ENCODE results near the gene CDH6. TPM values are rescaled to one million over a fixed set of nuclear protein-coding genes. Genes with fewer than 3 reads are reported as not detected.

CDH6 gene
- 0.66 TPM for total RNA-seq
- 0.87 TPM for polyA plus RNA-seq
- long read RNA-seq, donor 1 = 0 reads
- long read RNA-seq, donor 2 = 0 reads
- long read RNA-seq, donor 3 = 0 reads
- long read RNA-seq, donor 4 = 0 reads
- long read RNA-seq, donor 5, full-length matches to known transcripts = 2 of 2 reads
- long read RNA-seq, donor 5, partial matches to known transcripts = 0 of 2 reads
- long read RNA-seq, donor 5, other reads (novel, unspliced or antisense) = 0 of 2 reads
- long read RNA-seq, donor 6 = 0 reads
- long read RNA-seq, donor 7 = 0 reads
- long read RNA-seq, donor 8, full-length matches to known transcripts = 1 of 1 reads
- long read RNA-seq, donor 8, partial matches to known transcripts = 0 of 1 reads
- long read RNA-seq, donor 8, other reads (novel, unspliced or antisense) = 0 of 1 reads
- long read RNA-seq, donor 9 = 0 reads
- long read RNA-seq, donor 10 = 0 reads

DNA sequence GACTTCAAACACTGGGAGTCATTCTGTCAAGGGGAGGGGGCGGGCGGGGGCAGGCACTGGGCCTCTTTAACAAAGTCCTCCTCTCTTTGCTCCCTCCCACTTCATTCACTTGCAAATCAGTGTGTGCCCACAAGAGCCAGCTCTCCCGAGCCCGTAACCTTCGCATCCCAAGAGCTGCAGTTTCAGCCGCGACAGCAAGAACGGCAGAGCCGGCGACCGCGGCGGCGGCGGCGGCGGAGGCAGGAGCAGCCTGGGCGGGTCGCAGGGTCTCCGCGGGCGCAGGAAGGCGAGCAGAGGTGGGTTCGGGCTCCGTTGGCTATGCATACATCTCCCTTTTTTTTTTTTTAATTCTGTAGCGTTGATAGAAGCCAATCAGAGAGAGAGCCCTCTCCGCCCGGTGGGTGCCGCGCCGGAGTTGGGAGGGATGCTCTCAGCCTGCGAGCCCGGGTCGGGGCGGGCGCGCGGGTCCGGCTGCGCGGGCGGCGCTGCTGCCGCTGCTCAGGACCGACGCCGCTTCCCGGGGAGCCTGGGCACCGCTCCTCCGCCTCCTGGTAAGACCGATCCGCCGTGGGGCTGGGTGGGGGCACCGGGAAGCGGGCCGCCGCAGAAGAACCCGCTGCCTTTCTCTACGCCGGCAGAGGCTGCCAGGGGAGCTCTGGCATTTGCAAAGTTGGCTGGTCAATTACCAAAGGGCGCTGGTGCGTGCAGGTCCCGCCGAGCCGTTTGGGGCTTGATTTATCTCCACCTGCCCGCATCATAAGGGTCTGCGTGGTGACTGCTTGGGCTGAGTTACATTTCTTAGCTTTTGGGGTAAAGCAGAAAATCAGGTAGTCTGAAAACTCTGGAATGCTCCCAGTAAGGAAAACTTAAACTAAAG is at the start of gene CDH6:
CDH6 (plus strand) TSS at position 96 of the 877 bp plus-strand sequence. CDS start 73,788 bp downstream, outside the sequence.
- Histone ChIP-seq H3K27me3 (ENCODE audit: control insufficient read depth in 2 of 2, insufficient read depth in 1 of 2, low read length in 1 of 2) (peaks cover 23 to 49% of the 10 kb centered on the region in 2 donors), H3K9me3 (ENCODE audit: control insufficient read depth in 2 of 2, insufficient read depth in 1 of 2, low read length in 1 of 2) (no peaks in the 10 kb centered on the region), H3K4me1 (ENCODE audit: control insufficient read depth in 2 of 2, insufficient read depth in 2 of 2, low read length in 2 of 2) (no peaks in the 10 kb centered on the region), H3K36me3 (ENCODE audit: control insufficient read depth in 2 of 2, insufficient read depth in 2 of 2, low read length in 1 of 2) (no peaks in the 10 kb centered on the region), H3K27ac (ENCODE audit: low read depth in 1 of 2, low read length in 1 of 2) (no peak within 1 kb of the TSS), H3K4me3 (ENCODE audit: low read length in 2 of 2) (peak within 1 kb of the TSS in 1 of 2 donors; percentile 9)
- no peak for DNase-seq (ENCODE audit: low read depth in 6 of 9, low spot score in 9 of 9)
- 2% methylated on average over 67 of the region's 67 CpGs for WGBS

DNA sequence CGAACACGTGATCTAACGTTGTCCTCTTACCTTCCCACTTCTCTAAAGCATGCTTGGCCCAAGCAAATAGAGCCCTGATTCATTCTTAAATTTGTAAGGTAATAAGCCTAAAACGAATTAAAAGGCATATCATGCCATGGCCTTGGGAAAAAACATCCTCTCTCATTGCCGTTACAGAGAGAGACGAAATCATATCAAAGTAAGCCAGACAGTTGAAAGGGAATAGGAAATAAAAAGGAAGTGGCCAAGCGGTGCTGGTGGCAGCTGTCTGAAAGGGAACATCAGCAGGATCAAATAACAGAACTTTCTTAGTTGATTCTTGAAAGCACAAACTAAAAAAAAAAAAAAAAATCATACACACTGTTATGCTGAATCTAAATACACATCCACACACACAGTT is 49.1 kb upstream of the CDH6 start:
- H3K27ac ChIP-seq (ENCODE audit: low read depth in 1 of 2, low read length in 1 of 2) = no peak overlapping the region
- no peak for DNase-seq (ENCODE audit: low read depth in 6 of 9, low spot score in 9 of 9)
- WGBS = 52% methylated on average over 7 of the region's 7 CpGs

GRCh38 chr5:31148959-31149475 is 44.5 kb upstream of the CDH6 start:
- Histone ChIP-seq H3K4me1 (ENCODE audit: control insufficient read depth in 2 of 2, insufficient read depth in 2 of 2, low read length in 2 of 2) (no peaks in the 10 kb centered on the region), H3K27me3 (ENCODE audit: control insufficient read depth in 2 of 2, insufficient read depth in 1 of 2, low read length in 1 of 2) (no peaks in the 10 kb centered on the region), H3K36me3 (ENCODE audit: control insufficient read depth in 2 of 2, insufficient read depth in 2 of 2, low read length in 1 of 2) (no peaks in the 10 kb centered on the region), H3K9me3 (ENCODE audit: control insufficient read depth in 2 of 2, insufficient read depth in 1 of 2, low read length in 1 of 2) (no peaks in the 10 kb centered on the region), H3K4me3 (ENCODE audit: low read length in 2 of 2) (no peak overlapping the region), H3K27ac (ENCODE audit: low read depth in 1 of 2, low read length in 1 of 2) (no peak overlapping the region)
- WGBS = 70% methylated on average over 2 of the region's 2 CpGs
- DNase-seq (ENCODE audit: low read depth in 6 of 9, low spot score in 9 of 9) = no peak

More for the DNA sequence above, 49.1 kb upstream of the CDH6 start:
- Histone ChIP-seq H3K9me3 (ENCODE audit: control insufficient read depth in 2 of 2, insufficient read depth in 1 of 2, low read length in 1 of 2) (no peaks in the 10 kb centered on the region), H3K27me3 (ENCODE audit: control insufficient read depth in 2 of 2, insufficient read depth in 1 of 2, low read length in 1 of 2) (no peaks in the 10 kb centered on the region), H3K4me3 (ENCODE audit: low read length in 2 of 2) (no peak overlapping the region), H3K36me3 (ENCODE audit: control insufficient read depth in 2 of 2, insufficient read depth in 2 of 2, low read length in 1 of 2) (no peaks in the 10 kb centered on the region), H3K4me1 (ENCODE audit: control insufficient read depth in 2 of 2, insufficient read depth in 2 of 2, low read length in 2 of 2) (no peaks in the 10 kb centered on the region)

- Histone ChIP-seq H3K36me3 (ENCODE audit: control insufficient read depth in 2 of 2, insufficient read depth in 2 of 2, low read length in 1 of 2) (no peaks in the 10 kb centered on the region), H3K4me1 (ENCODE audit: control insufficient read depth in 2 of 2, insufficient read depth in 2 of 2, low read length in 2 of 2) (no peaks in the 10 kb centered on the region), H3K4me3 (ENCODE audit: low read length in 2 of 2) (no peak overlapping the region), H3K9me3 (ENCODE audit: control insufficient read depth in 2 of 2, insufficient read depth in 1 of 2, low read length in 1 of 2) (no peaks in the 10 kb centered on the region), H3K27me3 (ENCODE audit: control insufficient read depth in 2 of 2, insufficient read depth in 1 of 2, low read length in 1 of 2) (no peaks in the 10 kb centered on the region), H3K27ac (ENCODE audit: low read depth in 1 of 2, low read length in 1 of 2) (no peak overlapping the region)
- 81% methylated on average over 2 of the region's 2 CpGs for WGBS
- no peak for DNase-seq (ENCODE audit: low read depth in 6 of 9, low spot score in 9 of 9)
These were observed 40.0 kb upstream of the CDH6 start for GRCh38 chr5:31153521-31153920.

- Histone ChIP-seq H3K27me3 (ENCODE audit: control insufficient read depth in 2 of 2, insufficient read depth in 1 of 2, low read length in 1 of 2) (no peaks in the 10 kb centered on the region), H3K4me3 (ENCODE audit: low read length in 2 of 2) (no peak overlapping the region), H3K4me1 (ENCODE audit: control insufficient read depth in 2 of 2, insufficient read depth in 2 of 2, low read length in 2 of 2) (no peaks in the 10 kb centered on the region), H3K36me3 (ENCODE audit: control insufficient read depth in 2 of 2, insufficient read depth in 2 of 2, low read length in 1 of 2) (no peaks in the 10 kb centered on the region), H3K27ac (ENCODE audit: low read depth in 1 of 2, low read length in 1 of 2) (no peak overlapping the region), H3K9me3 (ENCODE audit: control insufficient read depth in 2 of 2, insufficient read depth in 1 of 2, low read length in 1 of 2) (no peaks in the 10 kb centered on the region)
- DNase-seq (ENCODE audit: low read depth in 6 of 9, low spot score in 9 of 9) = no peak
- 76% methylated on average over 3 of the region's 3 CpGs for WGBS
These were observed 36.8 kb upstream of the CDH6 start for GRCh38 chr5:31156631-31157160.

- no peak for DNase-seq (ENCODE audit: low read depth in 6 of 9, low spot score in 9 of 9)
- Histone ChIP-seq H3K9me3 (ENCODE audit: control insufficient read depth in 2 of 2, insufficient read depth in 1 of 2, low read length in 1 of 2) (no peaks in the 10 kb centered on the region), H3K27me3 (ENCODE audit: control insufficient read depth in 2 of 2, insufficient read depth in 1 of 2, low read length in 1 of 2) (no peaks in the 10 kb centered on the region), H3K4me3 (ENCODE audit: low read length in 2 of 2) (no peak overlapping the region), H3K4me1 (ENCODE audit: control insufficient read depth in 2 of 2, insufficient read depth in 2 of 2, low read length in 2 of 2) (no peaks in the 10 kb centered on the region), H3K27ac (ENCODE audit: low read depth in 1 of 2, low read length in 1 of 2) (no peak overlapping the region), H3K36me3 (ENCODE audit: control insufficient read depth in 2 of 2, insufficient read depth in 2 of 2, low read length in 1 of 2) (no peaks in the 10 kb centered on the region)
- 78% methylated on average over 5 of the region's 5 CpGs for WGBS
These were observed 35.8 kb upstream of the CDH6 start for GRCh38 chr5:31157720-31158119.

- Histone ChIP-seq H3K36me3 (ENCODE audit: control insufficient read depth in 2 of 2, insufficient read depth in 2 of 2, low read length in 1 of 2) (no peaks in the 10 kb centered on the region), H3K27ac (ENCODE audit: low read depth in 1 of 2, low read length in 1 of 2) (no peak overlapping the region), H3K9me3 (ENCODE audit: control insufficient read depth in 2 of 2, insufficient read depth in 1 of 2, low read length in 1 of 2) (no peaks in the 10 kb centered on the region), H3K4me1 (ENCODE audit: control insufficient read depth in 2 of 2, insufficient read depth in 2 of 2, low read length in 2 of 2) (no peaks in the 10 kb centered on the region), H3K27me3 (ENCODE audit: control insufficient read depth in 2 of 2, insufficient read depth in 1 of 2, low read length in 1 of 2) (no peaks in the 10 kb centered on the region), H3K4me3 (ENCODE audit: low read length in 2 of 2) (no peak overlapping the region)
- no peak for DNase-seq (ENCODE audit: low read depth in 6 of 9, low spot score in 9 of 9)
- WGBS = 62% methylated on average over 1 of the region's 1 CpG
These were observed 34.8 kb upstream of the CDH6 start for GRCh38 chr5:31158686-31159085.

DNA sequence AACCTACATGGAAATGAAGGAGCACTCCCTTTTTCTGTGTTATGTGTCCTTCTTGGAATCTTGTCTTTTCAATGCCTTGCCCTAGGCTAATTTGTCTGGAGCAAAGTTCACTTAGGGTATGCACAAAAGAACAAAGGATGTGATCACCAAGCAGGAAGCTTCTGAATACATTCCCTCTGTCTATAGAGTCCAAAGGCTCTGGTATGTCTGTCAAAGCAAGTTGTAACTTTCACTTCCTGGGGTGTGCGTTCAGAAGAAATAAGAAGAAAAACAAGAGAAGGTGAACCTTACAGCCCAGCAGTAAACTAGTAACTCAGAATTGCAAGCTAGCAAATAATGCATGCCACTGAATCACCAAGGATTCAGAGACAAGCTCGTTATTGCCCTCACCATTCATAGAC is 31.7 kb upstream of the CDH6 start:
- no peak overlapping the region for H3K4me3 ChIP-seq (ENCODE audit: low read length in 2 of 2)
- H3K27me3 ChIP-seq (ENCODE audit: control insufficient read depth in 2 of 2, insufficient read depth in 1 of 2, low read length in 1 of 2) = no peaks in the 10 kb centered on the region
- no peaks in the 10 kb centered on the region for H3K36me3 ChIP-seq (ENCODE audit: control insufficient read depth in 2 of 2, insufficient read depth in 2 of 2, low read length in 1 of 2)
- no peak for DNase-seq (ENCODE audit: low read depth in 6 of 9, low spot score in 9 of 9)
- H3K4me1 ChIP-seq (ENCODE audit: control insufficient read depth in 2 of 2, insufficient read depth in 2 of 2, low read length in 2 of 2) = no peaks in the 10 kb centered on the region
- 37% methylated on average over 2 of the region's 2 CpGs for WGBS
- no peak overlapping the region for H3K27ac ChIP-seq (ENCODE audit: low read depth in 1 of 2, low read length in 1 of 2)
- no peaks in the 10 kb centered on the region for H3K9me3 ChIP-seq (ENCODE audit: control insufficient read depth in 2 of 2, insufficient read depth in 1 of 2, low read length in 1 of 2)

GRCh38 chr5:31165729-31166128 is 27.8 kb upstream of the CDH6 start:
- Histone ChIP-seq H3K9me3 (ENCODE audit: control insufficient read depth in 2 of 2, insufficient read depth in 1 of 2, low read length in 1 of 2) (no peaks in the 10 kb centered on the region), H3K36me3 (ENCODE audit: control insufficient read depth in 2 of 2, insufficient read depth in 2 of 2, low read length in 1 of 2) (no peaks in the 10 kb centered on the region), H3K4me1 (ENCODE audit: control insufficient read depth in 2 of 2, insufficient read depth in 2 of 2, low read length in 2 of 2) (no peaks in the 10 kb centered on the region), H3K27ac (ENCODE audit: low read depth in 1 of 2, low read length in 1 of 2) (no peak overlapping the region), H3K27me3 (ENCODE audit: control insufficient read depth in 2 of 2, insufficient read depth in 1 of 2, low read length in 1 of 2) (no peaks in the 10 kb centered on the region), H3K4me3 (ENCODE audit: low read length in 2 of 2) (no peak overlapping the region)
- DNase-seq (ENCODE audit: low read depth in 6 of 9, low spot score in 9 of 9) = no peak
- WGBS = 57% methylated on average over 2 of the region's 2 CpGs

Measured in thymus (tissue), 14 donors.